Stimulated activated naive CD8-positive, alpha-beta T cell treated with anti-CD3 and anti-CD28 coated beads, Interleukin-15, Interleukin-2, amounts not matched to agents 100 U/mL and 50 U/mL, for 24 hours (primary cell): Measurements from ENCODE around the gene MYLK.

Source experiments
- ATAC-seq: fragments of 150-1000 bp; cut with Tn5 transposase; one replicate; pipeline ENCODE4 v1.10.0; 2021
- DNase-seq: peaks from one replicate; pipeline ENCODE4 v3.0.0; 2021

MYLK gene

DNA sequence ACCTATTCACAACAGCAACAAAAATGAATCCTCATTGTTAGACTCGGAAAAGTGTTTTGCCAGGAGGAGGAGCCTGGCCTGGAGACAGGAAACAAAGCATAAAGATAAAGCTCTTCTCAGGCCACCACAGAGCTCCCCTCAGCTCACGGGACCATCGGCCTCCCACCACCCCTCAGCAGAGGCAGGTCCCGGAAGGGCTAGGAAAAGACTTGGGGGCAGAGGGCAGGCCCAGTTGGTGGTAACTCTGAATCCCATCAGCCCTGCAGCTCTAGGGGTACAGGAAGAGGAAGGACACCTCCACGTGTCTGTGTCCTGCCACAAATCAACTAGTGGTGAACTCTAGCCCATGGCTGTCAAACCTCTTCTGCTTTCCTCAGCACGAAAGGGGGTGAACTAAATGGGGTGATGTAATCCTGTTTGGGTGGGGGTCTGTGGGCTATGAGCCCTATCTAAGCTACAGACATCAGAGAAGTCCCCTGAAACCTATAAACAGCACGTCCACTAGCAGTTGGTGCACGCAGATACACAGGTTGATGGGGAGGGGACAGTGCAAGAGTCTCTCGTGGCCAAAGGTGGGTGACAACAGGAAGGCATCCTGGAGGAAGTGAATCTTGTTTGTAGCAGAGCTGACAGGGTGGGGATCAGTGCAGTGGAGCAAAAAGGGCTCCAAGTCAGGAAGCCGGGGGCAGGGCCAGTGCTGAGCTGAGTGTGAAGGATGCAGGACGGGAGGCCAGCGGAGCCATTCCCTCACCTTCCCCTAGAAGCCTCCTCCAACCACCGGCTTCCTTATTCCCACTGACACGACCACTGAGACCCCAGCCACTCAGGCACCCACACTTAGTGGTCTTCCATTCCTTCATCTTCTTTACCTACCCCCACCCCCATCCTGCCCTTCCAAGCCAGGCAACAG is 188.1 kb downstream of the MYLK start:
- no peak for ATAC-seq
- DNase-seq: no peak

DNA sequence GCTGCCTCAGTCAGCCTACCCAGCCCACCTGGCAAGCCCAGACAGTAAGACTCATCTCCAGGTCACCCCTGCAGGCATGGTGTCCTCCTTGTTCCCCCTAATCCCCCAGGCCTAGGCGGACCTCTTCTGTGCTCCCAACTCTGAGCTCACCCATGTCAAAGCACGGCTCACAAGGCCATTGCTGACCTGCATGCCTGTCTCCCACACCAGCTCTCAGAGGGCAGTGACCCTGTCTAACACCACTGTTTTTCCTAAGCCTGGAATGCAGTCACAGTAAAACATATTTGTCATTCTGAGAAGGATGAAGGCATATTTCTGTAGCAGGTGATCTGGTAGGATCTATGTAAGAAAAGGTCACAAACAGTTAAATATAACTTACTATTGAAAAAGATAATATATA is 189.0 kb downstream of the MYLK start:
- DNase-seq: no peak
- ATAC-seq: no peak

DNA sequence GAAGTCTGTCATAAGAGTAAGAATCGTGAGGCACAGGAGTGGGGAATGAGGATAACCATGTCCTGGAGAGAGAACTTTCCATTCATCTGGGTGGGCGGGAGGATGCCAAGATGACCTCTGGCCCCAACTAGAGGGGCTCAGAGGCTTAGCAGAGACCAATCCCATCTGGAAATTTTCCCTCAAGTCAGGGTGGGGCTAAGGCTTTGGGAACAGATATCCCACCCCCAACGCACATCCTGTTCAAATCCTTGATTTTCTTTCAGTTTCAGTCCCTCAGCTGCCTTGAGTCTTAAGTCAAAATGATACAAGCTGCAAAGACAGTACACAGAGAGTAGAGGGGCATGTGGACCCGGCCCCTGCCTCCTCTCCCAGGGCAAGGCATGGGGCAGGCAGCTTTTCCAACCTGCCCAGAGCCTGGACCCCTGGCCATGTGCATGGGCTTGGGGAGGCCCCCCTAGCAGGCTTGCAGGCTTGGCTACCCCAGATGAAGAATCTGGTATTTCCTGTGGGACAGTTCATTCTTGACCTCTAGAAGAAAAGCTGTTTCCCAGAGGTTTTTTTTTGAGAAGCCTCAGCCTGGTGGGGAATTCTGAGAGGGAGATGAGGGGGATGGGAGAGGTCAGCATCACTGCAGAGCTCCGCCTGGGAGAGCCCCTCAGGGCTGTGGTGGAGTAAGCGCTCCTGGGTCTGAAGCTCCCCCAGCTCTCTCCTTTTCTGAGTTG is 189.6 kb downstream of the MYLK start:
- ATAC-seq (no peak), DNase-seq (no peak)

DNA sequence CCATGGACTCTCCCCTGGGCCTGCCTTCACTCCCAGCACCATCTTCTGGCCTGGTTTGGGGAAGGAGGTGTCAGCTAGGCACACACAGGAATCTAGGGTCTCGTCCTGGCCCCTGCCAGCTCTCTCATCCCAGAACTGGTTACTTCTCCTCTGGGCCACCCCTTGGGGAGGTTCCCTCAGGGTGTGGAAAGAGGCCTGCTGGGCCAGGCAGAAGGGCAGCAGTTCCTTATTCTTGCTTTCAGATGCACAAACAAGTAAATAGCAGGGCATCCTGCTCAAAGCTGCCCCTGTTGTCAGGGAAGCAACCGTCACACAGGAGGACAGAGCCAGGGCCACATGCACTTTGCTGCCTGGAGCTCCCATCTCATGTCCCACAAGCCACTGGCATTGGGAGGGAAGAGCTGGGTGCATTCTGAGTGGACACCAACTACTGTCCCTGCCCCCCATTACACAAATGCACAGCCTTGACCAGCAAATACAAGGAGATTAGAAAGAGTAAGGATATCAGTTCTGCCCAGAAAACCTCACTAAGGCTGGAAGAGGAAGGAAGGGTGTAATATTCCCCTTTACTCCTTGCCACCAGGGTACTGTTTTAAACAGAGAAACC is 190.4 kb downstream of the MYLK start:
- no peak for DNase-seq
- ATAC-seq: no peak

DNA sequence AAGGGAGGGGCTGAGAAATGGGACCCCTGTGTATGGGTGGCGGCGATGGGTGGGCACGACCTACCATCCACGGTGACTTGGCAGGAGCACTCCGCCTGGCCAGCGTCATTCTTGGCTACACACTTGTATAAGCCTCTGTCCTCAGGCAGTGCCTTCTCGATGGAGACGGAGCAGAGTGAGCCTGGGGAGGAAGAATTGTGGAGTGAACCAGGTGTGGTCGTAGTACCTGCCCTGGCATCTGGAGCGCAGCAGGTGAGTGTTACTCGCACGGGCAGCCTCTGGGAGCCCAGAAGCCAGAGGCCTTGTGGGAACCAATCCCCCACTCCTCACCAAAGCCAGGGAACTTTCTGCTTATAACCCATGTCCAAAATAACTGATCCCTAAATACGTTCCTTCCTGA is 191.5 kb downstream of the MYLK start:
- DNase-seq: no peak

DNA sequence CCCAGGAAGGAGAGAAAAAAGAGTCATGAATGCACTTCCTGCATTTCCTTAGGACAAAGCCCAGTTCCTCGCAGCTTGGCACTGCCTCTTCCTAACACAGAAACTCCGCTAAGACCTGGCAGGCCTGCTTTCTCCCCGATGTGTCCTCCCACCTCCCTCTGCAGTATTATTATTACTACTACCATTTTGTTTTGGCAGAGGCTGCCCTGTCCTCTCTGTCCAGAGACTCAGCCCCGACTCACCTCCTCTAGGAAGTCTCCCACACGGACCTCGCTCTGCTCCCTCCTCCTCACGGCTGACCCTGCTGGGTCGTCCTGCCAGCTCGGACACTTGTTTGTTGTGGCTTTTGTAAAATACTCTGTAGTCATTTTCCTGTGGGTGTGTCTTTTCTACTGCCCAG is 192.1 kb downstream of the MYLK start:
- DNase-seq: no peak

More for the DNA sequence above, 191.5 kb downstream of the MYLK start:
- no peak for ATAC-seq

DNA sequence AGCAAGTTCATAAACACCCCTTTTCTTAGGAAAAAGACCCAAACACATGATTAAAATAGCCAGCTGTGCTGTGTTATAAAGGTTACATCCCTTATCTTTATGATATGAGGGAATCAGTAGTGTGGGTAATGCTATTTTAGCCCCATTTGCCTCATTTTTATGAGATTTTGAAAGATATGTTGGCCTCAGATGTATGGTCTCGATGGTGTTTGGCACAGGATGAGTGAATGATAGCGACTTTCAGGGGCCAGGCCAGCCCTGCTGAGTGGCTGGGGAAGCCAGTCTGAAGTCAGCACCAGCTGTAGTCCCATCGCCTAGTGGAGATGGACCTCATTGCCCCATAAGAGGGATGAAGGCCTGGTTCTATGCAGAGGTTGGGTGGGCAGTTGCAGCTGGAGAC is 194.3 kb downstream of the MYLK start:
- ATAC-seq (no peak), DNase-seq (no peak)

More for the DNA sequence above, 192.1 kb downstream of the MYLK start:
- no peak for ATAC-seq

DNA sequence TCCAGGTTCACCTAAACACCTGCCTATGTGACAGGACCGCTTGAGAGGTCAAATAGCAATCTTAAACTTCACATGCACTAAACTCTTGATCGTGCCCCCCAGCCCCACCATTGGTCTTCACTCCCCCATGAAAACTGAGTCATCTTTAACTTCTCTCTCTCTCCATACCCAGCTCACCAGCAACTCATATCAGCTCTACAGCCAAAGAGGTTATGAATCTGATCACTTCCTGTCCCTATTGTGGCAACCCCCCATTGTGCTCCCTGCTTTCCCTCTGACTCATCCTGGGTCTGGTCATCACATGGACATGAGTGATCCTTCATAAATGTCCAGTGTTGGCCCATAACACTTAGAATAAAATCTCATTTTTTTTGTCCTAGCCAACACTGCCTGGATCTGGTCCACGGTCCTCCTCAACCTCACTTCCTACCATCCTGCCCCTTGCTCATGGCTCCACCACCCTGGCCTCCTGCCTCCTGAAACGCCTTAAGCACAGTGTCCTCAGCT is 195.8 kb downstream of the MYLK start:
- ATAC-seq: no peak
- no peak for DNase-seq

DNA sequence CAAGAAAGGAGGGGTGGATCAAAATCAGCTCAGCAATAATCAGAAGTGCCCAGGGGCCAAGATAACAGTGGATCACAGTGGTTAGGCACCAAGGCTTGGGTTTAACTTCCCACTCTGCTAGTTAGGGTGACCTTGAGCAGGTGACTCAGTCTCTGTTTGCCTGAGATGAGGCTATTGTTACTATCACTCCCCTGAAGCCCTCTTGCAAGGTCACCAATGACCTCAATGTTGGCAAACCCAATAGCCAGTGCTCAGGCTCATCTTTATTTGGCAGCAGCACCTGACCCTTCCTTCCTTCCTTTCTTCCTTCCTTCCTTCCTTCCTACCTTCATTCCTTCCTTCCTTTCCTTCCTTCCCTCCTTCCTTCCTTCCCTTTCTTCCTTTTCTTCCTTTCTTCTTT is 196.8 kb downstream of the MYLK start:
- DNase-seq: no peak
- ATAC-seq: no peak

DNA sequence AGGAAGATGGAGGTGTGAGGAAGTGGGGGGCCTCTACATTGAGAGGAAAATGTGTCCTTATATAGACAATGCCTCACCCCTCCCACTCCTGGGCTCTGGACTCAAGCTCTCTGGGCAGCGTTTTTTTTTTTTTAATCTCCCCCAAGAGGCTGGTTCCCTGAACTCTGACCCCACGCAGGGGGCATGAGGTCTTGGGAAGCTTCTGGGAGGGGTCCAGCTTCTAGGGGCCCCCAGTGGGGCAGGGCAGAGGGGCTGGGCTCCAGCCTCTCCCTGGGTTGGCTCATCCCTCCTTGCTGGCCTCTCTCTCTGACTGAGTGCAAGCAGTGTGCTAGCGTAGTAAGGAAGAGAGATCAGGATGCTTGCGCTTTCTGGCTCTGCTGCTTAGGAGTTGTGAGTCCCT is 197.9 kb downstream of the MYLK start:
- no peak for DNase-seq
- no peak for ATAC-seq

DNA sequence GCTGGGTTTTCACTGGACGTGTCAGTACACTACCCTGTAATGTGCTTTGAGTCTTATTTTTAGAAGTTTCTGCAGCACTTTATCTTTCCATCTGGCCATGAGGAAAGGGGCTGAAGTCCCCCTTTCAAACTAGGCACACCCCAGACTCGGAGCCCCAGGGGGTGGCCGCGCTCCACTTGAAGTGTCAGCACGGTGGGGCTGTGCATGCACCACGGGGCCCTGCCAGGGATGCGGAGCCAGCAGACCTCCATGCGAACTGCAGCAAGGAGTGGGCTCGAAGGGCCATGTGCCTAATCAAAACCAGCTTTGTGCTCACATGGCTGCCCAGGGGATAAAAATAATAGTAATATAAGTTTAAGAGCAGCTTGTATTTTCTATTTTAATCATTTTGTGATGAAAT is 198.4 kb downstream of the MYLK start:
- no peak for DNase-seq
- ATAC-seq: no peak

DNA sequence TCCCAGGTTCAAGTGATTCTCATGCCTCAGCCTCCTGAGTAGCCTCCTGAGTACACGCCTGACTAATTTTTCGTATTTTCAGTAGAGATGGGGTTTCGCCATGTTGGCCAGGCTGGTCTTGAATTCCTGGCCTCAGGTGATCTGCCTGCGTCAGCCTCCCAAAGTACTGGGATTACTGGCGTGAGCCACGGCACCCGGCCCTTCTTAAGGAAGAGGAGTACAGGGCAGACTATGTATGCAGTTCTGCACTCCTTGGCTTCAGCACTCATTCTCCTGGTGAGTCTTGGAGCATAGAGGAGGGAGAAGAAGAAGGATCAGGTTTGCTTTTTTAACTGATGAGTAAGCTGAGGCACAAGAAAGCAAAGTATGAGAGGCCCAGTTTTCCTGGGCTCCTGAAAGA is 199.5 kb downstream of the MYLK start:
- DNase-seq: no peak

DNA sequence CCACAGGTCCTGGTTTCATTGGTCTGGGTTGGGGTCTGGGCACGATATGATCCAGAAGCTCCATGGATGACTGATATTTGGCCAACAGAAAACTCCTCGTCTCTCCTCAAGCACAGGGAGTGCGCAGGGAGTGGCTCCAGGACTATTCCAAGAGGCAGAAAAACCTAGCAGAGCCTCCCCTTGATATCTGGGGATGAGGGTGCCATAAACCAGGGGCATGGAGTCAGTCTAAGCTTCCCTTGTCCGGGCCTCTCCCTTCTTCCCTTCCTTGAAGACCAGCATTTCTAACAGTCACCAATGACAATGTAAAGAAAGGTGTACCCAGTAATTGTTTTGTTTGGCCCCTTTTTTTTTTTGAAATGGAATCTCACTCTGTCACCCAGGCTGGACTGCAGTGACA is 199.9 kb downstream of the MYLK start:
- ATAC-seq: no peak

More for the DNA sequence above, 199.5 kb downstream of the MYLK start:
- no peak for ATAC-seq

DNA sequence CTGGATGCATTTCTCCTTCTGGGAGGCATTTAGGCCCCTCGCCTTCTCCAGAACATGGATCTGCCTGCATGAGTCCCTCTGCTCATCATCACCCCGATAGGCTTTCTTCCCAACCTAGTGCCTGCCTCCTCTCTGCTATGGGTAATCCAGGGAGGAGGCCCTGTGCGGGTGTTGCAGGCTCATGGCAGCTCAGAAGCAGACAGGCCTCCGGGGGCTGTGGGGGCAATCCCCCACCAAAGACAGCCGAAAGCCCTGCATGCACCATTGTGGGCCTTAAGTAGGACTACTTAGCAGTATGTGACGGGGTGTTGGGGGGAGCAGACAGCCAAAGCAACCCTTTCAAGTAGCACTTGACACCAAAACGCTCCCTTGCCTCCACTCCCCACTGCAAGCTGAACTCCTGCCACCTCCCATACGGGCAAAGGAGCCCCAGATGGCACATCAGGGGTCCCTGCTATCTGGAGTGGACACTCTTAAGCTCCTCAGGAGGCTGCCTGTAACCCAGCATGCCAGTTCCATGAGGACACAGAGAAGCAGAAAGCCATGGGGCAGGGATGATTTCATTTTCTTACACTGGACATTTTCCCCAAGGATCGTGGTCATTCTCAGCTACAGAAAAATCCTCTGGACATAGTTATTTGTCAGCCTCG is 200.5 kb downstream of the MYLK start:
- ATAC-seq (no peak), DNase-seq (no peak)

More for the DNA sequence above, 199.9 kb downstream of the MYLK start:
- DNase-seq: no peak

DNA sequence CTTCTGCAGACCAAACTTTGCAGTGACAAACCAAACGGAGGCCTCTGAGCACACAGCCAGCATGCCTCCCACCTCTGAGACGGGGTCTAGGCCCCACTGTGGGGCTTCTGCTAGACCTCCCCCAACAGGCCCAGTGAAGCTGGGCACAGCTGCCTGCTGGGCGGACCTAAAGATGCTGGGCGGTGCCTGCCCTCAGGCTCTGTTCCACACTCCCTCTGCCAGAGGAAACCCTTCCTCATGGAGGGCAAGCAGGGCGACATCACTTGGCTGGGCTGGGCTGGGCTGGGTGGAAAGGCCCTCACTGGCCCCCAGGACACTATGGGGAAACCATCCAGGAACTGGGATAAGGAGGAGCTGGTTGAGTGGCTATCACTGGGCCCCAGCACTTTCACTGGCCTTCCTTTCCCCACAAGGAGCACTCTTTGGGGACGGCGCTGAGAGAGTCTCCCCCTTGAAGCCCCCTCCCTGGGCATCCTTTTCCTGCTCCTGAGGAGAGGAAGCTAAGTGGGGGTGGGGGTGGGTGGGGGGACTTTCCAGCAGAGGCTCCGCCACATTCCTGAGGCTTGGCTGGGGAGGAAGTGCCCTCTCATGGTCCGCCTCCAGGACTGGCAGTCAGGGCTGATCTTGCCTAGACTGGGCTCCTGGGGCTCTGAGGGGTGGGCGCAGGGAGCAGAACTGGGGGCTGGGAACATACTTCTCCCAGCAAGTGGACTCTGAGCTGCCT is 201.2 kb downstream of the MYLK start:
- ATAC-seq (no peak), DNase-seq (no peak)

DNA sequence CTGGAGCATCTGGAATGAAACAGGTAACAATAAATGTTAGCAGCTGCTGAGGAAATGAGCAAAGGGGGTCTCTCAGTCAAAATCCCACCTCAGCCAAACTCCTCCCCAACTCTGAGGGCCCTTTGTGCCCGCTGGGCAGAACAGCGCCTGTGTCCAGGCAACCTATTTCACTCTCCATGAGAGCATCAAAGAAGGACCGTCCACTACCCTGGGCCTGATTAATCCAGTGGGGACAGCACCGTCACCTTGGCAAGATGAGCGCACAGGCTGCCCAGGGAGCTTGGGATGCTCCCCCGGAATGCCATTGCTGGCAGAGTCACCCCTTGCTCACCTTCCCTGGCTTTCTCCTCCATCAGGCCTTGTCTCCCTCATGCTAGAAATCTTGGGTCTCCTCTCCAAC is 201.8 kb downstream of the MYLK start:
- DNase-seq: no peak
- ATAC-seq: no peak

DNA sequence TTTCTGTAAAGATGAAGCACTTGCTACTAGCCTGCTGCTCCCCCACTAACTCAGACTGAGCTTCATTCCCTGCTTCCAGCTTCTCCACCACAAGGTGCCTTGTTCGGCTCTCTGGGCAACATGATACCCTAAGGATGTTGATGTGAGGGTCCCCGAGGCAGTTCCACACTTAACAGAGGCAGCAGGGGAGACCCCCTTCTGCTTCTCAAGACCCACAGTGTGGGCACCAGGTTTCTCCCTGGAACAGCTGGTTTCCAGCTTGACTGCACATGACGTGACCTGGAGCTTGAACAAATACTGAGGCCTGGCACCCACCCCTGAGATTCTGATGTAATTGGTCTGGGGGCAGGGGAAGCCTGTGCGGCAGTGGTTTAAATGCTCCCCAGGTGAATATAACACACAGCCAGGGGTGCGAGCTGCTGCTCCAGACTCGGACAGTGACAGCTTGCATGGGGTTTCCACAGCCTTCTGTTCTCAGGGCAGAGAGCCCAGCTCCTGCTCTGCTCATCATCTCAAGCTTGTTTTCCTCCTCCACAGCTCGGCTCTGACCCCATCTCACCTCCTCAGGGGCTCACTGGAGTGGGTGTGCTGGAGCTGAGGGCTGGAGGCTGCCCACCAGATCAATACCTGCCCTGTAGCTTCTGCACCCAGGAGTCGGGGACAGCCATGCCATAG is 204.3 kb downstream of the MYLK start:
- no peak for DNase-seq
- no peak for ATAC-seq

DNA sequence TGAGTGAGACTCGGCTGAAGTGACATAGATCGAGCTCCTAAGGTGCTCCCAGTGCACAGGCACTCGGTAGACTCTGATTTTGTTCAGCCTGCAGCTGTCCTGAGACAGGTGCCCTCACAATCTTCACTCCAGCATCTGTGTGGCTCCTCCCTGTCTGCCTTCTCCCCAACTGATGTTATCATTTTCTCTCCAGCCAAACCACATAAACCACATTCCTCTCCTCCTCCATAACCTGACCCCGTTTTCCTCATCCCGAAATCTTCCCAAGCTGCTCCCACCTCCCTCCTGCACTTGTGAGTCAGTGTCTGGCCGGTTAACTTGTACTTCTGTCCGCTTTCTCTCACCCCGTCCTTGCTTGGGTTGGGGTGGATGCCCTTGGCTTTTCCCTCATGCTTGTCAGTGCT is 206.0 kb downstream of the MYLK start:
- no peak for ATAC-seq
- DNase-seq: no peak

DNA sequence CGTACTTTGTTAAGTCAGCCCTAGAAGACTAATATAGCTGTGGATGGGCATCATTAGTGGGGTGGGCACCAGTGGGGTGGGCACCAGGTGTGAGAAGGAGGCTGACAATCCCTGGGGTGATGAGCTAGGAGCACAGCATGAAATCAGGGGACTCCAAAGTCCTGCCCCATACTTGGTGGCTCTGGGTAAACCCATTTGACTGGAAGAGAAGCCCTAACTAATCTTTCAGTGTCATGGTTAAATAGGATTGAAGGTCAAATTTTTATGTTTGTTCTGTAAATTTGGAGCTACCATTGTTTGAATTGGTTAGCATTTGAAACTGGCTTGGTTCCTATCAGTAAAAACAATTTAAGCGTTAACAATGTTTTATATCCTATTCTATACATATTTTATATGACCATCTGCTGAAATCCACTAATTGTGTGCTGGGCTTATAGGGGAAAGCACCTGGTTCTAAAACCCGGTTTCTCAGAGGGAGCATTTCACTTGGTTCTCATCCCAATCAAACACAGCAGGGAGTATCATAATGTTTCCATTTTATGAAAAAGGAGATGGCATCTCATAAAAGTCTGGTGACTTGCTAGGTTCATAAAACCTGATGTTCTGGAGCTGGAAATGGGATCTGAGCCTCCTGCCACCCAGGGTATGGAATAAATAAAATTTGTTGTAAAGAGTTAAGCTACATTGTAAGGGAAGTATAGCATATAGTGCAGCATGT is 211.5 kb downstream of the MYLK start:
- ATAC-seq (no peak), DNase-seq (no peak)

DNA sequence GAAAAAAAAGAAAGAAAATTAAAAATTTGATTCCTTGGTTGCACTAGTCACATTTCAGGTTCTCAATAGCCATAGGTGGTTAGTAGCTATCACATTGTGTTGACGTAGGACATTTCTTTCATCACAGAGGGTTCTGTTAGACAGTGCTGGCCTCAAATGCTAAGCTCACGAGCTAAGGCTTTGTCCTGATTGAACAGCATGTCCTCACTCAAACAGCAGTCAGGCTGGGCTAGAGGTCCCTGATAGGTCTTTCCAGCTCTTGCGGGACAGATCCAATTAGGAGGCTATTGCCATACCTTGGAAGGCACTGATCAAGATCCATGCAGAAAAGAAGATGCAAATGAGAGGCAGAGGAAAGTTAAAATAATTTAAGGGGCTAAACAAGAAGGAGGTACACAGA is 213.4 kb downstream of the MYLK start:
- ATAC-seq: no peak
- DNase-seq: no peak
